ENCODE data around the gene DOCK1.

The DOCK1 gene

GRCh38 chr10:127146661-127147060 is 241.4 kb downstream of the DOCK1 start:
- TF ChIP-seq CTCF (IDR thresholded peaks at IDR 0.05; ENCODE audit: control insufficient read depth, insufficient read depth, low read depth, low read length, missing control alignments), result no peak
- no peak for DNase-seq (ENCODE audit: low read depth)
- no peak overlapping the region for H3K4me3 ChIP-seq (ENCODE audit: control insufficient read depth, low read depth, low read length)

GRCh38 chr10:127148066-127148932 is 243.1 kb downstream of the DOCK1 start:
- no peak for TF ChIP-seq CTCF (IDR thresholded peaks at IDR 0.05; ENCODE audit: control insufficient read depth, insufficient read depth, low read depth, low read length, missing control alignments)
- no peak overlapping the region for H3K4me3 ChIP-seq (ENCODE audit: control insufficient read depth, low read depth, low read length)
- no peak for DNase-seq (ENCODE audit: low read depth)

GRCh38 chr10:127148933-127149220 is 243.6 kb downstream of the DOCK1 start:
- no peak for TF ChIP-seq CTCF (IDR thresholded peaks at IDR 0.05; ENCODE audit: control insufficient read depth, insufficient read depth, low read depth, low read length, missing control alignments)
- peak overlapping the region; percentile 2; the same call in 1 of the 2 replicates for H3K4me3 ChIP-seq (ENCODE audit: control insufficient read depth, low read depth, low read length)
- peak; percentile 50 for DNase-seq (ENCODE audit: low read depth)

GRCh38 chr10:127149501-127150081 is 244.4 kb downstream of the DOCK1 start:
- TF ChIP-seq CTCF (IDR thresholded peaks at IDR 0.05; ENCODE audit: control insufficient read depth, insufficient read depth, low read depth, low read length, missing control alignments), result no peak
- no peak for DNase-seq (ENCODE audit: low read depth)
- no peak overlapping the region for H3K4me3 ChIP-seq (ENCODE audit: control insufficient read depth, low read depth, low read length)

GRCh38 chr10:127150136-127150535 is 244.9 kb downstream of the DOCK1 start:
- no peak overlapping the region for H3K4me3 ChIP-seq (ENCODE audit: control insufficient read depth, low read depth, low read length)
- no peak for DNase-seq (ENCODE audit: low read depth)
- TF ChIP-seq CTCF (IDR thresholded peaks at IDR 0.05; ENCODE audit: control insufficient read depth, insufficient read depth, low read depth, low read length, missing control alignments), result no peak

- H3K4me3 ChIP-seq (ENCODE audit: control insufficient read depth, low read depth, low read length), result no peak overlapping the region
- no peak for DNase-seq (ENCODE audit: low read depth)
- TF ChIP-seq CTCF (IDR thresholded peaks at IDR 0.05; ENCODE audit: control insufficient read depth, insufficient read depth, low read depth, low read length, missing control alignments), result no peak
Measured at GRCh38 chr10:127151541-127151940, 246.3 kb downstream of the DOCK1 start.
